Measurements from ENCODE around the gene LAMC2.

- TF ChIP-seq CTCF (conservative IDR thresholded peaks at IDR 0.05; ENCODE audit: low read length) (no peak), EZH2phosphoT487 (IDR thresholded peaks at IDR 0.05; ENCODE audit: borderline replicate concordance, low read depth, low read length) (no peak)
Measured at GRCh38 chr1:183195142-183195574, 9.1 kb downstream of the LAMC2 start.
